NOMO-1 (cell line): ENCODE data around the gene BPIFB6.
"Not testable (repeated sequence)": the region's sequence is repeated elsewhere in the genome, so short reads cannot be mapped to it uniquely, and the experiment has no call there.

Experiments
- DNase-seq, 2 experiments: peaks; one replicate each; lab custom pipeline; 2025; ENCODE audit not compliant: unreplicated experiment in 2 of 2; lab: John Stamatoyannopoulos, UW

BPIFB6 gene

GRCh38 chr20:33027769-33028751 lies 3.4 kb upstream of the BPIFB6 start:
- no peak for DNase-seq

- no peak for DNase-seq
Measured at GRCh38 chr20:33028875-33029274, 2.6 kb upstream of the BPIFB6 start.

GRCh38 chr20:33030076-33030475 lies 1.4 kb upstream of the BPIFB6 start:
- no peak for DNase-seq

GRCh38 chr20:33030569-33030968 lies 879 bp upstream of the BPIFB6 start:
- no peak for DNase-seq

DNA sequence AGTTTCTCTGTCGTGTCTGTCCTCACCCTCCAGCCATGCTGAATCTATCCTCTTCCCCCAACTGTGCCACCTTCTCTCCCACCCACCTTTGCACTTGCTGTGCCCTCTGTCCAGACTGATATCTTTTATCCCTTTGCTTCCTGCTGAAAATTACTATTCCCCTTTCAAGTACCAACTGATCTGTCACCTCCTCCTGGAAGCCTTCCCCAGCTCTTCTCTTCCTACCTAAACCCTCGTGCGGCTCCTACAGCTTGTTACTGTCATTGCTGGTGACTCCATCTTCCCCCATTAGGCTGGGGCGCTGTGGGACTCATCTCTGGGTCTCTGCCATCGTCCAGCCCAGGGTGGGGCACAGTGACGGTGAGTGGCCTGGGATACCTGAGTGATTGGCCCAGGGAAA lies 1.1 kb downstream of the BPIFB6 start:
- no peak for DNase-seq

DNA sequence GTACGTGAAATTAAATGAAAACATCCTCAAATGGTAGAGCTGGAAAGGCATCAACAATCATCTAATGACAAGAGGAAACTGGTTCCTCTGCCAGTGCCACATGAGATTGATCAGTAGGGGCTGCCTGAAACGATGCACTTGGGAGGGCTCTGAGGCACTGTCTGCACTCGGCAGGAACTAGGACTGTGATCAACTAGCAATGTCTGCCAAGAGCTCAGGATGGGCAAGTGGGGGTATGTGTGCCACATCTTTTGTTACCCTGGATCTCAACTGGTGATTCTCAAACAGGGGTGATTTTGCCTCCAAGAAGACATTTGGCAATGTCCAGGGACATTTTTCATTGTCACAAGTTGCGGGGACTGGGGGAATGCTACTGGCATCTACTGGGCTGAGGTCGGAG lies 1.9 kb downstream of the BPIFB6 start:
- no peak for DNase-seq

DNA sequence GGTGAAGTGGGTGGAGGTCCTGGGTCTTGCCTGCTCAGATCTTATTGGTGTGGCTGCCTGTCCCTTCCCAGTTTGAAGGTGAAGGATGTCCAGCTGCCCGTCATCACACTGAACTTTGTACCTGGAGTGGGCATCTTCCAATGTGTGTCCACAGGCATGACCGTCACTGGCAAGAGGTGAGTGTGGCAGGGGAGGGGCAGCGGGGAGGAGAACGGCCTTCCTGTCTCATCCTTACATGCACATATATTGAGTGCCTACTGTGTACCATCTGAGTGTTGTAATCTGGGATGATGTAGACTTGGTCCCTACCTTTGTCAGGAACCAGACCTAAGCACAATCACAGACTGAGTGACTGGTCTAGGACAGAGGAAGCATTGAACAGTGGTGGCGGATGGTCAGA lies 2.7 kb downstream of the BPIFB6 start:
- no peak for DNase-seq

- no peak for DNase-seq
Measured at GRCh38 chr20:33034901-33035492, 3.5 kb downstream of the BPIFB6 start.

GRCh38 chr20:33037456-33037855 lies 6.0 kb downstream of the BPIFB6 start:
- no peak for DNase-seq

DNA sequence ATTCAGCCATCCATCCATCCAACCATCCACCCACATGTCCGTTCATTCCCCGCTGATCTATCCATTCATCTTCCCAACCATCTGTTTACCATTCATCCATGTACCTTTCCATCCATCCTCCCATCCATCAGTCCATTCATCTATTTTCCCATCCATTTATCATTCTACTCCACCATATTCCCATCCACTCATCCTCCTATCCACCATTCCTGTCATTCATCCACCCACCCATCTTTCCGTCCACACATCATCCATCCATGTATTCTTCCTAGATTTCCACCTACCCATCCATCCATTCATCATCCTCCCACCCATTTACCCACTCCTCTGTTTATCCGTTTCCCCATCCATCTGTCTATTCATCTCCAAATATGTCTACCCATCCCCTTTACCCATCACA lies 6.8 kb downstream of the BPIFB6 start:
- DNase-seq: no peak

- no peak for DNase-seq
Measured at GRCh38 chr20:33042430-33042829, 11.0 kb downstream of the BPIFB6 start.

- no peak for DNase-seq
Measured at GRCh38 chr20:33042983-33043730, 11.7 kb downstream of the BPIFB6 start.

- DNase-seq: no peak
Measured at GRCh38 chr20:33043731-33044181, 12.3 kb downstream of the BPIFB6 start.

- DNase-seq: not testable (repeated sequence)
Measured at GRCh38 chr20:33045129-33045721, 13.8 kb downstream of the BPIFB6 start.

DNA sequence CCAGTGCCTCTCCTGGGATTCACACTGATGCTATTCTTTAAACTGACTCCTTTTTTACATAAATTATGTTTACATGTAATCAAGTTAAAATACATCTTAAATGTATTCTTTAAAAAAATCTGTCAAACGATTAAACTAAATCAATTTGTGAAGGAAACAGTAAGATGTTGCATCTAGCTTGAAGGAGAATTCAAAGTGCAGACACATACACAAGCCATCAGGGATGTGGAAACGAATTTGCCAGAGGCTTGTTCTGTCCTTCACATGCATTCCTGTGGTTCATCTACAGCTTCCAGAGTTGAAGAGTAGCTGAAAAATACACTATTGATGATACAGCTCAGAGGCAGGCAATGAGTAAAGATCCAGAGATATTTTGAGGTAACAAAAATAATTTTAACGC lies 15.0 kb downstream of the BPIFB6 start:
- no peak for DNase-seq

DNA sequence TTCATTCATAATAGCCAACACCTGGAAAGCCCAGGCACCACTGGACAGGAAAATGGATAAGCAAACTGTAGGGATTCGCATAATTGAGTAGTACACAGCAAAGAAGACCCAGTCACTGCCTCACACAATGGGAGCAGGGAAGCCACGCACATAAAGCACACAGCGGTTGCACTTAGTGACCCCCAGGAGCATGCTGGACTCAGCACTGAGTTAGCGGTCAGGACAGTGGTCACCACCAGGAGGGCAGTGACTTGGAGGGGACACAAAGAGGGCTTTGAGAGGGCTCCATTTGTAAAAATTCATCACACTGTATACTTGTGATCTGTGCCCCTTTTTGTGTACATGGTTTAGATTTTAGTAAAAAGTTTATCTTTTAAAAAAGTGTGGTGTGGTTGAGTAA lies 19.9 kb downstream of the BPIFB6 start:
- no peak for DNase-seq

- DNase-seq: no peak
Measured at GRCh38 chr20:33053291-33054106, 22.1 kb downstream of the BPIFB6 start, which contains the start of gene BPIFB3. TSS of gene BPIFB3 (plus strand) at chr20:33053903. CDS start at chr20:33055436, 1,533 bp downstream.

DNA sequence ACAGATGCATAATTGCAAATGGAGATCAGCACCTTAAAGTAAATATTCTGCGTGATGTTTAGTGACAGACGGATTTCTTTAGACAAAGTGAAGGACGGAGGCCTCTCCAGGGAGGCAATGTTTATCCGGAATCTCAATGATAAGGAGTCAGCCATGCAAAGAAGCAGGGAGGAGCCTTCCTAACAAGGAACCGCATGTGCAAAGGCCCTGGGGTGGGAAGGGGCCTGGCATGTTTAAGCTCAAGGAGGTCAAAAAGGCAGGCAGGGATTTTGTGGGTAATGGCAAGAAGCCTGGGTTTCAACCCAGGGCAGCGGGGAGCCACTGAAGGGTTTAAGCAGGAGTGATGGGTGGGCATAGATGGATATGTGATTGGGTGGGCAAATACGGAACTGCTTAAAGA lies 22.9 kb downstream of the BPIFB6 start:
- DNase-seq: no peak

DNA sequence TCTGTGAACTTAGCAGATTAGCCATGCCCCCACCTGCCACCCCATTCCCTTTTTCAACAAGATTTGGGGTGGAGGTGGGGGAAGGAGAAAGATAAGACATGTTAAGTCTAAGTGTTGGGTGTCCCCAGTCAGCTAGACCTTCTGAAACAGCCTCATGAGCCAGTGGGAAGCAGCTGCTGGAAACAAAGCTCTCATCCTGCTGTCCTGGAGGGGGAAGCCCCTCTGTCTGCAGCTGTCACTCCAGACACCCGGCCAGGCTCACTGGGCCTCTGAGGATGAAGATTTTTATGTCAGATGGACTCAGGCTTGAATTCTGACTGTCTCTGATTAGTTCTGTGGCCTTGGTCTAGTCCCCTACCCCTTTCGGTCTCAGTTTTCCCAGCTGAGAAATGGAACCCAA lies 23.3 kb downstream of the BPIFB6 start:
- DNase-seq: no peak

- no peak for DNase-seq
Measured at GRCh38 chr20:33059136-33059535, 27.7 kb downstream of the BPIFB6 start.
